ENCODE data around the gene SIM2. TPM values are rescaled to one million over a fixed set of nuclear protein-coding genes. Genes with fewer than 3 reads are reported as not detected.

SIM2 gene
- polyA plus RNA-seq, 4 donors: 1.00 to 28.7 (median 24.4) TPM

- DNase-seq (ENCODE audit: low read depth in 4 of 4, low spot score in 3 of 4): no peak
Measured at GRCh38 chr21:36684957-36685714, 13.8 kb upstream of the SIM2 start.

- DNase-seq (ENCODE audit: low read depth in 4 of 4, low spot score in 3 of 4): no peak
Measured at GRCh38 chr21:36686955-36687354, 12.0 kb upstream of the SIM2 start.

- DNase-seq (ENCODE audit: low read depth in 4 of 4, low spot score in 3 of 4): no peak
Measured at GRCh38 chr21:36688324-36688723, 10.6 kb upstream of the SIM2 start.

GRCh38 chr21:36689324-36689723 lies 9.6 kb upstream of the SIM2 start:
- no peak for DNase-seq (ENCODE audit: low read depth in 4 of 4, low spot score in 3 of 4)

GRCh38 chr21:36690628-36691554 lies 8.0 kb upstream of the SIM2 start:
- DNase-seq (ENCODE audit: low read depth in 4 of 4, low spot score in 3 of 4): no peak

GRCh38 chr21:36691555-36692041 lies 7.3 kb upstream of the SIM2 start:
- no peak for DNase-seq (ENCODE audit: low read depth in 4 of 4, low spot score in 3 of 4)

GRCh38 chr21:36692114-36692834 lies 6.6 kb upstream of the SIM2 start:
- no peak for DNase-seq (ENCODE audit: low read depth in 4 of 4, low spot score in 3 of 4)

GRCh38 chr21:36692835-36693488 lies 6.0 kb upstream of the SIM2 start:
- DNase-seq (ENCODE audit: low read depth in 4 of 4, low spot score in 3 of 4): no peak

- DNase-seq (ENCODE audit: low read depth in 4 of 4, low spot score in 3 of 4): no peak
Measured at GRCh38 chr21:36693489-36694030, 5.4 kb upstream of the SIM2 start.

GRCh38 chr21:36694031-36694515 lies 4.8 kb upstream of the SIM2 start:
- DNase-seq (ENCODE audit: low read depth in 4 of 4, low spot score in 3 of 4): no peak

- DNase-seq (ENCODE audit: low read depth in 4 of 4, low spot score in 3 of 4): no peak
Measured at GRCh38 chr21:36694593-36695282, 4.2 kb upstream of the SIM2 start.

- no peak for DNase-seq (ENCODE audit: low read depth in 4 of 4, low spot score in 3 of 4)
Measured at GRCh38 chr21:36695283-36695634, 3.7 kb upstream of the SIM2 start.

GRCh38 chr21:36695671-36696389 lies 3.1 kb upstream of the SIM2 start:
- DNase-seq (ENCODE audit: low read depth in 4 of 4, low spot score in 3 of 4): no peak

GRCh38 chr21:36696390-36697059 lies 2.4 kb upstream of the SIM2 start:
- no peak for DNase-seq (ENCODE audit: low read depth in 4 of 4, low spot score in 3 of 4)

- DNase-seq (ENCODE audit: low read depth in 4 of 4, low spot score in 3 of 4): no peak
Measured at GRCh38 chr21:36697060-36697850, 1.7 kb upstream of the SIM2 start.

- no peak for DNase-seq (ENCODE audit: low read depth in 4 of 4, low spot score in 3 of 4)
Measured at GRCh38 chr21:36697851-36698384, 997 bp upstream of the SIM2 start.

GRCh38 chr21:36698385-36698980 lies 432 bp upstream of the SIM2 start:
- no peak for DNase-seq (ENCODE audit: low read depth in 4 of 4, low spot score in 3 of 4)

Measured in left renal pelvis (tissue), 4 donors.